HG03196 (cell line): ENCODE results near the gene POMT1.
"Not testable (repeated sequence)": the region's sequence is repeated elsewhere in the genome, so short reads cannot be mapped to it uniquely, and the experiment has no call there.

Experiments
- ATAC-seq: cut with Tn5 transposase; IDR thresholded peaks from one replicate; pipeline ENCODE4 v1.9.1; 2021; ENCODE audit not compliant: unreplicated experiment

POMT1 gene

GRCh38 chr9:131523451-131524435 is 21.0 kb downstream of the POMT1 start:
- no peak for ATAC-seq

- ATAC-seq: no peak
Measured at GRCh38 chr9:131524665-131525315, 22.1 kb downstream of the POMT1 start.

GRCh38 chr9:131525643-131526565 is 23.2 kb downstream of the POMT1 start:
- no peak for ATAC-seq

GRCh38 chr9:131528186-131528585 is 25.5 kb downstream of the POMT1 start:
- no peak for ATAC-seq

- ATAC-seq: no peak
Measured at GRCh38 chr9:131528886-131529505, 26.3 kb downstream of the POMT1 start.

- no peak for ATAC-seq
Measured at GRCh38 chr9:131529597-131530545, 27.2 kb downstream of the POMT1 start.

GRCh38 chr9:131530546-131530919 is 27.8 kb downstream of the POMT1 start:
- ATAC-seq: peak; percentile 12

- peak; percentile 71 for ATAC-seq
Measured at GRCh38 chr9:131530920-131531832, 28.5 kb downstream of the POMT1 start, which contains the start of gene UCK1. UCK1 (minus strand) TSS chr9:131531263; CDS start chr9:131531174, 89 bp downstream.

GRCh38 chr9:131534721-131535237 is 32.1 kb downstream of the POMT1 start:
- no peak for ATAC-seq

- ATAC-seq: no peak
Measured at GRCh38 chr9:131537946-131538345, 35.2 kb downstream of the POMT1 start.

GRCh38 chr9:131539223-131539923 is 36.7 kb downstream of the POMT1 start:
- ATAC-seq: no peak

GRCh38 chr9:131543141-131543540 is 40.4 kb downstream of the POMT1 start:
- ATAC-seq: no peak

GRCh38 chr9:131545003-131545785 is 42.5 kb downstream of the POMT1 start, which contains the start of gene PRRT1B:
PRRT1B (plus strand) TSS chr9:131545523; CDS start chr9:131545616, 93 bp downstream.
- no peak for ATAC-seq

GRCh38 chr9:131545786-131546335 is 43.1 kb downstream of the POMT1 start:
- no peak for ATAC-seq

- ATAC-seq: no peak
Measured at GRCh38 chr9:131546336-131547084, 43.8 kb downstream of the POMT1 start.

- ATAC-seq: not testable (repeated sequence)
Measured at GRCh38 chr9:131549186-131549585, 46.5 kb downstream of the POMT1 start.
